ENCODE measurements around the gene SKAP2.

The SKAP2 gene

GRCh38 chr7:26629696-26630095 lies 234.7 kb downstream of the SKAP2 start:
- no peak for DNase-seq

GRCh38 chr7:26627891-26628341 lies 236.5 kb downstream of the SKAP2 start:
- no peak for DNase-seq

GRCh38 chr7:26627221-26627620 lies 237.2 kb downstream of the SKAP2 start:
- no peak for DNase-seq

GRCh38 chr7:26626687-26627086 lies 237.7 kb downstream of the SKAP2 start:
- DNase-seq = no peak

GRCh38 chr7:26626156-26626555 lies 238.2 kb downstream of the SKAP2 start:
- DNase-seq = no peak

- DNase-seq = no peak
Observed at GRCh38 chr7:26625286-26625685, 239.1 kb downstream of the SKAP2 start.

GRCh38 chr7:26624839-26625238 lies 239.6 kb downstream of the SKAP2 start:
- DNase-seq = no peak

- DNase-seq = no peak
Observed at GRCh38 chr7:26624431-26624830, 240.0 kb downstream of the SKAP2 start.

- peak in 1 of 2 experiments; percentile 4 for DNase-seq
Observed at GRCh38 chr7:26620352-26620751, 244.0 kb downstream of the SKAP2 start.

- DNase-seq = no peak
Observed at GRCh38 chr7:26619348-26619984, 244.9 kb downstream of the SKAP2 start.

- DNase-seq = no peak
Observed at GRCh38 chr7:26618898-26619297, 245.5 kb downstream of the SKAP2 start.

GRCh38 chr7:26618449-26618848 lies 245.9 kb downstream of the SKAP2 start:
- peak in 1 of 2 experiments; percentile 11 for DNase-seq

Measured in NCI-H524 (cell line).